Measurements from ENCODE around the gene NMNAT3. TPM values are rescaled to one million over a fixed set of nuclear protein-coding genes. Genes with fewer than 3 reads are reported as not detected.

The NMNAT3 gene
- total RNA-seq, 1 experiment from 2014 or later, result 1.3 TPM

DNA sequence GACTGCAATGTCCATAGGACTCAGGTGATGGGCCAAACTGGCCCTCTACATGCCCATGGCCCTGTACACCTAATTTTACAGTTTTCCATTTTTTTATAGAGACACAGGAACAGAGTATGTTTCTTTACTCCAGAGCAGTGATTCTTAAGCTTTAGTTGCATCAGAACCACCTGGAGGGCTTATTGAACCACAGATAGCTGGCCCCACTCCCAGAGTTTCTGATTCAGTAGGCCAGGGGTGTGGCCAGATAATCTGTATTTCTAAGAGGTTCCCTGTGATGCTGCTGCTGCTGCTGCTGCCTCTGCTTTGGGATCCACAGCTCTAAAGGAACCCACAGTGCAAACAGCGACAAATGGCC, 143.3 kb downstream of the NMNAT3 start:
- H3K4me3 Mint-ChIP-seq, result no peak overlapping the region
- Histone ChIP-seq H3K79me2 (ENCODE audit: insufficient read depth, low read length) (no peaks in the 10 kb centered on the region), H2AFZ (ENCODE audit: low read length) (no peak overlapping the region)

More for the DNA sequence above, 143.3 kb downstream of the NMNAT3 start:
- H3K9me3 Mint-ChIP-seq, result no peaks in the 10 kb centered on the region
- no peak for DNase-seq
- no peaks in the 10 kb centered on the region for H3K9me3 ChIP-seq (ENCODE audit: control insufficient read depth, low read depth, low read length)
- no peak overlapping the region for H3K56ac ChIP-seq (ENCODE audit: insufficient read length, low read depth, low read length)
- no peak overlapping the region for H4K91ac ChIP-seq (ENCODE audit: insufficient read length, low read depth, low read length)
- H3K27me3 Mint-ChIP-seq (ENCODE audit: low read depth), result peaks cover 40% of the 10 kb centered on the region
- no peak overlapping the region for H3K9ac ChIP-seq (ENCODE audit: extremely low read depth, insufficient read length, low read length)
- H3K18ac ChIP-seq (ENCODE audit: insufficient read length, low read depth, low read length), result no peak overlapping the region
- no peak overlapping the region for H3T11ph ChIP-seq (ENCODE audit: low read length)
- peaks cover 7% of the 10 kb centered on the region; the same call in 1 of the 2 replicates for H3K4me1 ChIP-seq (ENCODE audit: insufficient read depth, low read length)
- H3K4me2 ChIP-seq (ENCODE audit: insufficient read depth, insufficient read length, low read length), result no peak overlapping the region
- H2BK15ac ChIP-seq (ENCODE audit: low read depth, low read length), result no peak overlapping the region
- no peaks in the 10 kb centered on the region; the same call in 1 of the 2 replicates for H3K27me3 ChIP-seq (ENCODE audit: insufficient read depth, low read length)
- no peak overlapping the region for H3K14ac ChIP-seq (ENCODE audit: insufficient read depth, low read length)
- peaks cover 8% of the 10 kb centered on the region for H3K23me2 ChIP-seq (ENCODE audit: insufficient read length, low read depth, low read length, poor library complexity, severe bottlenecking)
- no peak overlapping the region for H2BK120ac ChIP-seq (ENCODE audit: low read depth, low read length, poor library complexity, severe bottlenecking)
- H4K5ac ChIP-seq (ENCODE audit: insufficient read length, low read depth, low read length), result no peak overlapping the region
- no peak overlapping the region for H4K8ac ChIP-seq (replicated peaks; ENCODE audit: insufficient read length, low read depth, low read length)
- H2AK5ac ChIP-seq (ENCODE audit: insufficient read length, low read length), result no peak overlapping the region
- peaks cover 50 to 69% of the 10 kb centered on the region in 2 experiments for H3K4me1 Mint-ChIP-seq
- H3K79me1 ChIP-seq (ENCODE audit: insufficient read depth, low read depth, low read length, poor library complexity, severe bottlenecking), result no peaks in the 10 kb centered on the region
- H3K36me3 Mint-ChIP-seq (ENCODE audit: insufficient read depth in 1 of 3, low read depth in 3 of 3), result no peaks in the 10 kb centered on the region; a peak in 1 of 7 replicates
- H3K4ac ChIP-seq (ENCODE audit: low read depth, low read length), result no peak overlapping the region
- H3K27ac Mint-ChIP-seq, result no peak overlapping the region
- H2BK20ac ChIP-seq (ENCODE audit: low read depth, low read length, poor library complexity, severe bottlenecking), result no peak overlapping the region
- TF ChIP-seq, protein P1, sequence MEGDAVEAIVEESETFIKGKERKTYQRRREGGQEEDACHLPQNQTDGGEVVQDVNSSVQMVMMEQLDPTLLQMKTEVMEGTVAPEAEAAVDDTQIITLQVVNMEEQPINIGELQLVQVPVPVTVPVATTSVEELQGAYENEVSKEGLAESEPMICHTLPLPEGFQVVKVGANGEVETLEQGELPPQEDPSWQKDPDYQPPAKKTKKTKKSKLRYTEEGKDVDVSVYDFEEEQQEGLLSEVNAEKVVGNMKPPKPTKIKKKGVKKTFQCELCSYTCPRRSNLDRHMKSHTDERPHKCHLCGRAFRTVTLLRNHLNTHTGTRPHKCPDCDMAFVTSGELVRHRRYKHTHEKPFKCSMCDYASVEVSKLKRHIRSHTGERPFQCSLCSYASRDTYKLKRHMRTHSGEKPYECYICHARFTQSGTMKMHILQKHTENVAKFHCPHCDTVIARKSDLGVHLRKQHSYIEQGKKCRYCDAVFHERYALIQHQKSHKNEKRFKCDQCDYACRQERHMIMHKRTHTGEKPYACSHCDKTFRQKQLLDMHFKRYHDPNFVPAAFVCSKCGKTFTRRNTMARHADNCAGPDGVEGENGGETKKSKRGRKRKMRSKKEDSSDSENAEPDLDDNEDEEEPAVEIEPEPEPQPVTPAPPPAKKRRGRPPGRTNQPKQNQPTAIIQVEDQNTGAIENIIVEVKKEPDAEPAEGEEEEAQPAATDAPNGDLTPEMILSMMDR (conservative IDR thresholded peaks at IDR 0.05), result no peak
- H2BK12ac ChIP-seq (ENCODE audit: insufficient read length, low read depth, low read length), result no peak overlapping the region
- H3K23ac ChIP-seq (ENCODE audit: insufficient read length, low read depth, low read length), result no peak overlapping the region
- no CpG with 5 or more reads among the region's 1 CpG for WGBS (ENCODE audit: extremely low coverage, insufficient read length, low lambda C conversion rate)
- H4K20me1 ChIP-seq (ENCODE audit: control insufficient read depth, insufficient read depth, insufficient read length), result no peaks in the 10 kb centered on the region
- H3K27ac ChIP-seq (ENCODE audit: insufficient read length, low read depth, low read length), result no peak overlapping the region
- H2BK5ac ChIP-seq (ENCODE audit: insufficient read length, low read length), result no peak overlapping the region
